ENCODE measurements around the gene SRGAP3.

SRGAP3 gene

GRCh38 chr3:9172851-9173321 is 76.6 kb downstream of the SRGAP3 start:
- no peak for DNase-seq (ENCODE audit: low spot score)

DNA sequence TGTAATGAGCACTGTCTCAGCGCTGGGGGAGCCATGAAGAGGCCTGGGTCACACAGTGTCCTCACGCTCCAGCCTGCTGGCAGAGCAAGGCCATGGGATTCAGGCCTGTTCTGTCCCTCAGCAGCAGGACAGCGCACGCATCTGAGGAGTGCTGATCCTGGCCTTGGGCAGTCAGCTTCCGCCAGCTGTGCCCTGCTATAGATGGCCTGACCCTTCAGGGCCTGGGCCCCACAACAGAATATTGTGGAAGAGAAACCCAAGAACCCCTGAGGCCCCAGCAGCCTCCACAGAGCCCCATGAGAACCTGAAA is 78.6 kb downstream of the SRGAP3 start:
- DNase-seq (ENCODE audit: low spot score), result no peak

DNA sequence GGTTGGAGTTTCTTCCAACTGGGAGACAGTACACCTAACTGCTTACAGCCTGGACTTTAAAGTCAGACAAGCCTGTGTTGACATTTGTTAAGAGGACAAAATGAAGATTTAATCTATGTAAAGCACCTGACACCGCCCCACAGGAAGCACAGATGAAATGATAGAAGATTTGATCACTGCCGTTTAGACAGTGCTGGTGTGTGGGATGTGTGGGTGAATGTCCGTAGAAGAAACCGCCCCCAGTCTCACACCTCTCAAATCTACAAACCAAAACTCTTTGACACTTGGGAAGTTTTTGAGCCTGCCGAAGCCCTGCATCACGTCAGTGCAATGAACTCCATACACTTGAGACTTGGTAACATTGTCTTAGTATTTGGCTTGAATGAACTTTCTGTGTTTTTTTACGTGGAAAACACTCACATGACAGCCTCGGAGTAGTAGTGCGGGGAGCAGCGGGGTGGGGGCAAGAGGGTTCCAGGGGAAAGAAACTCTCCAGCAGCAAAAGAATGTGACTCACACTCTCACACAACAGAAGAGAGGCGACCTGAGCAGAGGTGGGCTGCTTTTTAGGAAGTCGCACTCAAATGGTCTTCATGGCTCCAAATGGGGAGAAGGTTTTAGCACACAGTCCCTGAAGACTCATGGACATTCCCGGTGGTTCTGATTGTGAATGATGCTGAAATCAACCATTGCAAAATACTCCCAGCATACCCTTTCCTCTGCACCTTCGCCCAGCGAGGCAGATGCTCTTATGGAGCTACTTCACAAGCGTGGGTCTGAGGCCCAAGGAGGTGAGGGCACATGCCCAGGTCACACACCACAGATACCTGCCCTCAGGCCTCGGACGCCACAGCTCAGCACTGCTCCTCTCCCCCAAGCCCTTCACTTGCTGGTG is 79.2 kb downstream of the SRGAP3 start:
- DNase-seq (ENCODE audit: low spot score), result peak; percentile 2

- no peak for DNase-seq (ENCODE audit: low spot score)
Observed at GRCh38 chr3:9169326-9169725, 80.1 kb downstream of the SRGAP3 start.

GRCh38 chr3:9168241-9168741 is 81.2 kb downstream of the SRGAP3 start:
- DNase-seq (ENCODE audit: low spot score), result peak; percentile 2

- DNase-seq (ENCODE audit: low spot score), result no peak
Observed at GRCh38 chr3:9167222-9167621, 82.2 kb downstream of the SRGAP3 start.

DNA sequence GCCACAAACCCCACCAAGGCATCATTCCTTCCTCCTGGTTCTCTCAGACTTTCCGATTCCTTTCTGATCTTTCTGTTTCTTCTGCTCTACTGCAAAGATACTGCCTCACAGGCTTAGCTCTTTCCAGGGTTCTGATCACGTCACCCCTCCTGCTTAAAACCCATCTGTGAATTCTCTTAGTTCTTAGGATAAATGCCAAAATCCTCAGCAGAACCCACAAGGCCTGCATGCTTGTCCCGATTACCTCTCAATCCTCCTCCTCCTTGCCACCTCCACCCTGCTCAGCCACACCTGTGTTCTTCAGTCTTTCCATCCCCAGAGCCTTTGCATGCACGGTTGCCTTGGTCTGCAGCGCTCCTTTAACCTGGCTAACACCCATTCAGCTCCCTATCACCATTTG is 84.0 kb downstream of the SRGAP3 start:
- DNase-seq (ENCODE audit: low spot score), result no peak

GRCh38 chr3:9163289-9163688 is 86.2 kb downstream of the SRGAP3 start:
- no peak for DNase-seq (ENCODE audit: low spot score)

- DNase-seq (ENCODE audit: low spot score), result no peak
Observed at GRCh38 chr3:9161811-9162210, 87.6 kb downstream of the SRGAP3 start.

DNA sequence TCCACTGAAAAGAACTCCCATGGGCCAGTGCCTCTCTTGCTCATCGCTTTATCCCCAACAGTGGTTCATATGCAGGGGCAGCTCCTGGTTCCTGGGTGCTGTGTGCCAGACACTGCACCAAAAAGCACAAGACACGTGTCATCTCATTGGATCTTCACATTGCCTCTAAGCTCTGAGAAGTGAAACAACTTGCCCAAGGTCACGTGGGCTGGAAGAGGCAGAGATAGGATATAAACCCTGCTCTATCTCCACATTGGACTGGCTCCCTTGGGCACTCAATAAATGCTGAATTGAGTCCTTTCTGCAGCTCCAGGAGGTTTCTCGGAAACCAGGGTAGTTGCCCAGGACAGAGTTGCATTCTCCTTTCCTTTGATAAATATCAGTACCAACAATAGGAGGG is 88.1 kb downstream of the SRGAP3 start:
- no peak for DNase-seq (ENCODE audit: low spot score)

DNA sequence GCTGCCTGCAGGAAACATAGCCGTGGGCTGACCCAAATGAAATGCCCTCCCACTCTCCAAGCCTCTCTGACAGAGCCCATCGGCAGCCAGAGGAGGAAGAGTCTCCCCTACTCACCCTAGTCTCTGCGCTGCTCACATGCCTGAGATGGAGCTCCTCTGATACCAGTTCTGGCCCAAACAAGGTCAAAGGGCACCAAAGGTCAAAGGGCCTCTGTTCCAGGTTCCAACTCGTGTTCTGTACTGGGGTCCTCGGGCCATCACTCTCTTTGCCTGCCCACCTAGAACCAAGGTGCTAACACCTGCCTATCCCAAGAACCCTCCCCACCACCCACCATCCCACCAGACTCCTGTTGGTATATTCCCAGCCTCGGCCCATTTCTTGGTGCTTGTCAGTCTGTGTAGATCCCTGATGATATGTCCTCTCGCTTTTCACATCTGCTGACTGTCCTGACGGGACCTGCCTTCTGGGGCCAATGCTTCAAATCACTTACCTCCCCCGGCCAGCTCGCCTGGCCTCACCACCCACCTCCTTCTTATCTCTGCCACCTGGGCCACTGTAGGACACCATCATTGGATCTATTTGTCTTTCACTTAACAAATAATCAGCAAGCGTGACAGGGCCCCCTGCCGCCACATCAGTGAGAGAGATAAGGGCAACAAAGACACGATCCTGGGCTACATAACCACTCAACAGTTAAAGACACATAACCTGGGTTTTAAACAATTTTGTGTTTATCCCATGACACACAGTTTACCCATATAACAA is 90.4 kb downstream of the SRGAP3 start:
- DNase-seq (ENCODE audit: low spot score), result no peak

GRCh38 chr3:9157651-9158362 is 91.6 kb downstream of the SRGAP3 start:
- no peak for DNase-seq (ENCODE audit: low spot score)

- no peak for DNase-seq (ENCODE audit: low spot score)
Observed at GRCh38 chr3:9156604-9157003, 92.8 kb downstream of the SRGAP3 start.

GRCh38 chr3:9155028-9155427 is 94.4 kb downstream of the SRGAP3 start:
- DNase-seq (ENCODE audit: low spot score), result no peak

DNA sequence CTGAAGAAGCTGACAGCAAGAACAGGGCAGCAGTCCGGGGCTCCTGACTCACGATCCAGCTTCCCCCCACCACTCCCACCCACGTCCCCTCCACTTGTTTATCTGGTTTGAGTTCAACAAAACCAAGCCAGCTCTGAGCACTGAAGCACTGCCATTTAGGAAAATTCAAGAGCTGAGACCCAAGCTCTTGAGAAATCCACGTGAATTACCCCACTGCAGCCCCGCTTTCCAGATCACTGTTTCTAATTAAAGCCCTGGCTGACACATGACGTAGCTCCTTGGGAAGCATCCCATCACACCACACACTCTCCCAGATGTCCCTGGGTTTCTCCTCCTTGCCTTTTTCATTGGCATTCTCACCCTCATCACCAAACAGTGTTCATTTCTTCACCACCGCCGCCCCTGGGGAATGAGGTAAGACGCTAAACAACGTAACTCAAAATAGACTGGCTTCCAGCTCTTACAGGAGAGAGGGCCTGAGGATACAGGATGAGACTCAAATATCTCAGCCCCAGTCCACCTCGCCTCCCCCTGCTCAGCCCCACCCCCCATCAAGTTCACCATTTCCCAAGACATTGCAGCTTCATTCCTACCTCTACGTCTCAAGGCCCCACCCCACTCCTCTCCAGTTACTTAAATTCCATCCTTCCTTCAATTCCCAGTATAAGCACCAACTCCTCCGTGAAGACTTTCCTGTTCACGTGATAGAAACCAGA is 95.4 kb downstream of the SRGAP3 start:
- no peak for DNase-seq (ENCODE audit: low spot score)

DNA sequence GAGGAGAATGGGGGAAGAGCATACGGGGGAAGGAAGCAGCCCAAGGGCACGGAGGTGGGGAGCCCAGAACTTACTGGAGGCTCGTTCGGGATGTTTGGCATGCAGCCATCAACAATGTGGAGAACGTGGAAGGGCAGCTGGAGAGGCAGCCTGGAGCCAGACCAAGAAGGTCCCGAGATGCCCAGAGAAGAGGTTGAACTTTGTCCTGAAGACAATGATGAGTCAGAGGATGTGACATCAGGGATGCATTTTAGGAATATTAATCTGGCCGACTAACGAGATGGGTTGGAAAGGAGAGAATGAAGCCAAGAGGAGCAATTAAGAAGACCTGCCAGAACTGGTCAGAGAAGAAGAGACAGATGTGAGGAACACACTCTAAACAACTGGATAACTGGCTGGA is 98.2 kb downstream of the SRGAP3 start:
- DNase-seq (ENCODE audit: low spot score), result no peak

- DNase-seq (ENCODE audit: low spot score), result no peak
Observed at GRCh38 chr3:9149566-9149965, 99.9 kb downstream of the SRGAP3 start.

- DNase-seq (ENCODE audit: low spot score), result no peak
Observed at GRCh38 chr3:9147896-9148266, 101.6 kb downstream of the SRGAP3 start.

DNA sequence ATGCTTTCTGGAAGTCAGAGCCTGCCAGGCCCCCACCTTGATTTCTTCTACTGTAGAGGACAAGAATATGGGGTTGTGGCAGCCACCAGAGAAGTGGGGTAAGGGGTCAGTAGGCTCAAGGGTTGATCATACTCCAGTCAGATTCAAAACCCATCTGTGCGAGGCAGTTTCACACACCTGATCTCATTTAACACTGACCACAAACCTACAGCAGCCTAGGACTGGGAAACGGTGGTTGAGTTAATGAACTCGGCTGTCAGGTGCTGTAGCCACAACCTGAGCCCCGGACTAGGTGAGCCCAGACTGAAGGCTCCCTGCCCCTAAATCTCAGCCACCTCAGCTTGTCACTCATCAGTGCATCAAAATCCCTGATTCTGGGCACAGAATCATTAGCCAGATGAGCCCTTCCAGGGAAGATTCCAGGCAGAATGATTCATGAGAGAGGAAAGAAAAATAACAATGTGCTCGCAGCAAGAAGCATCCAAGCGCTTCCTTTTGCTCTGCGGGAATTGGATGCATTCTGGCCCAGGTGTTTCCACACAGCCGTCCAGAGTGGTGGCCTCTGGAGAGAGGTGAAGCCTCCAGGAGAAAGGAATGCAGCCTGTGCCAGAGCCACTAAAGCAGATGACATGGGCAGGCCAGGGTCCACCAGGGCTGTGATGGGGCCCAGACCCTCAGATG is 102.1 kb downstream of the SRGAP3 start:
- DNase-seq (ENCODE audit: low spot score), result no peak

DNA sequence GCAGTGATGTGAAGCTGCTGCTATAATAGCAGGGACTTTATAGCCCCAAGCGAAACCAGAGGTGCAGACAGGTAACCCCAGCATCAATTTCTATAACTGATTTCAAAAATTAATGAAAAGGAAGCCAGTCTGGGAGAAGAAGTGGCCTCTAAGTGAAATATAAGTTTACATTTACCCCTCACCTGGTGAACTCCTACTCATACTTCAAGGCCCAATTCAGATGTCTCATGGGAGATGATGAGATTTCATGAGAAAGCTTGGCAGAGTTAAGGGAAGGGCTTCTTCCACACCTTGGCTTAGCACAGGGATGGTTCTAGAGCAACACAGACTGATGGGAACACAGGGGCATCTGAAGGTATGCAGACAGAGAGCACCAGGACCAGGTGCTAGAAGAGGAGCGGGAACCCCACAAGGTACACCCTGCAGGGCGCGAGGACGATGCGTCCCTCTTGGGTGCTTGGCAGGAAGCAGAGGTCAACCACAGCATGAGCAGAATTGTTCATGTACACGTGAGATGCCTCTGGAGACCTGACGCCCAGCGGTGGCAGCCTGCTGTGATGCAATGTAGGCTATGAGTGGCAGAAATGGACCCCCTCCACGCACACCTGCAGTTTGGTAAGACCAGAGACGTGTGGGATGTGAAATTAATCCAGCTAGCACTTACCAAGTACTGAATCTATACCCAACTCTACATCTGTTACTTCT is 102.9 kb downstream of the SRGAP3 start:
- DNase-seq (ENCODE audit: low spot score), result no peak

DNA sequence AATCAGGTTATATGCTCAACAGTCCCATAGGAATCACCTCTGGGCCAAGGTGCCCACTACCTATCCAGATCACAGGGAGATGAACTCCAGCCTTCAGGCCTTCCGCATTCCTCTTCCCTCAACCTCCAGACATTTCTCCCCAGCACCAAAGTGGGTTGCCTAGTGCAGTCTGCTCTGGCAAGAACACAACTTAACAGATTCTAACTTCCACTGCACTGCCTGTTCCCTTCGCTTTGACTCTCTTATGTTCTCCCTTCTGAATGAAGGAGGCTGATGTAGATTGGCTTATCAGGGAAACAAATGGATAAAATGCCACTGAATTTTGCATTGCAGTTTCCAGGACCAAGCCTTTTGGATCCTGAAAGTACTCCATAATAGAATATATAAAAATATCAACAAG is 106.3 kb downstream of the SRGAP3 start:
- DNase-seq (ENCODE audit: low spot score), result no peak
